H1 (cell line): ENCODE measurements around the gene SLC6A19. TPM values are rescaled to one million over a fixed set of nuclear protein-coding genes. Genes with fewer than 3 reads are reported as not detected.

Source experiments
- BACH1 ChIP-seq: IDR thresholded peaks from 2 replicates; pipeline ENCODE4 v1.6.1; 2012; ENCODE audit warnings: low read length, improper control_type of control experiment
- BRCA1 ChIP-seq: IDR thresholded peaks from 2 replicates; pipeline ENCODE4 v1.6.1; 2012; ENCODE audit warnings: low read depth, low read length, improper control_type of control experiment
- CREB1 ChIP-seq: IDR thresholded peaks from 2 replicates; pipeline ENCODE4 v1.6.1; 2012; ENCODE audit warnings: inconsistent platforms
- GTF2F1 ChIP-seq: IDR thresholded peaks from 2 replicates; pipeline ENCODE4 v1.6.1; 2012; ENCODE audit warnings: low read depth, low read length, improper control_type of control experiment, borderline replicate concordance
- RXRA ChIP-seq: IDR thresholded peaks from 2 replicates; pipeline ENCODE4 v1.6.1; 2011; ENCODE audit warnings: low read depth, mild to moderate bottlenecking, low read length, moderate library complexity; ENCODE audit not compliant: insufficient read depth
- SIRT6 ChIP-seq: IDR thresholded peaks from one replicate; pipeline ENCODE4 v1.7.1; 2012; ENCODE audit warnings: low read length, inconsistent platforms
- polyA plus RNA-seq, 7 experiments: library from polyadenylated mRNA; depleted of rRNA in 3 of 7; stranded (reverse) in 5 of 7; unstranded in 2 of 7; fragments of >200 nt in 5 of 7; fragments of 200-250 nt in 2 of 7; gene quantifications; 1 replicate in 5 of 7; 2 replicates in 1 of 7; 4 replicates in 1 of 7; pipeline versions ENCODE4 v1.2.1 to v1.2.3, GENCODE V29; 2011 to 2013; ENCODE audit warnings: missing spikeins in 2 of 7, mixed read lengths in 2 of 7
- total RNA-seq: library from RNA; stranded (reverse); fragmentation: NEBNext Ultra II Directional; extraction: Animal tissue kit (Norgen Biotek cat#: 25700); gene quantifications from 2 replicates; pipeline ENCODE4 v1.2.1, GENCODE V29; 2021
- TF ChIP-seq, protein P1 (sequence below): fragments of 300-600 bp; sonication (generic); IDR thresholded peaks from 2 replicates; pipeline ENCODE4 v1.7.1; 2012; ENCODE audit warnings: low read length, moderate library complexity, mild to moderate bottlenecking, inconsistent platforms; ENCODE audit not compliant: insufficient replicate concordance
- TF ChIP-seq, protein P2 (sequence below), 3 experiments: IDR thresholded peaks; 1 replicate in 2 of 3; 2 replicates in 1 of 3; pipeline versions ENCODE4 v1.5.1 to v1.6.1; 2011; ENCODE audit warnings: low read length in 3 of 3, mild to moderate bottlenecking in 3 of 3, inconsistent platforms in 2 of 3, low read depth in 1 of 3, moderate library complexity in 1 of 3; ENCODE audit not compliant: insufficient read depth in 1 of 3; ENCODE audit errors: control extremely low read depth in 1 of 3

The SLC6A19 gene
- total and polyA plus RNA-seq, 2 of the 8 experiments (the other 6 are each of a cell fraction or from before 2014, with no cell fraction given): 0.02 TPM; not detected in 1

DNA sequence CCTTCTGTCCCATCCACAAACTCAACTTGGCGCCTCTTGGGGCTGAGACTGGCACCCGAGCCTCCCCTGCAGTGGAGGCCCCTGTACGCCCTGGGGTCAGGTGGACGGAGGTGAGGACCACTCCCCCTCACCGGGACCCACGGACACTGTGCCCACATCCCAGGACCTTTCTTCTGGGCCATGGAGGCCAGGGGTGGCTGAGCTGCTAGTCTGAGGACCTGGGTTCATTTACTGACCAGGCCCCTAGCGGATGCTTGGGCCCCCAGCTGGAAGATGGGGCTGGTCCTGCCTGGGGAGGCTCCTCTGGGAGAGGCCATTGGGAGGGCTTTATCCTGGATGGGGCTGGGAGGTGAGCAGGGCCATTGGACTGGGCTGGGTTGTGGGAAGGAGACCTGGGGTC, 16.9 kb upstream of the SLC6A19 start (continued):
- TF ChIP-seq, protein P1, sequence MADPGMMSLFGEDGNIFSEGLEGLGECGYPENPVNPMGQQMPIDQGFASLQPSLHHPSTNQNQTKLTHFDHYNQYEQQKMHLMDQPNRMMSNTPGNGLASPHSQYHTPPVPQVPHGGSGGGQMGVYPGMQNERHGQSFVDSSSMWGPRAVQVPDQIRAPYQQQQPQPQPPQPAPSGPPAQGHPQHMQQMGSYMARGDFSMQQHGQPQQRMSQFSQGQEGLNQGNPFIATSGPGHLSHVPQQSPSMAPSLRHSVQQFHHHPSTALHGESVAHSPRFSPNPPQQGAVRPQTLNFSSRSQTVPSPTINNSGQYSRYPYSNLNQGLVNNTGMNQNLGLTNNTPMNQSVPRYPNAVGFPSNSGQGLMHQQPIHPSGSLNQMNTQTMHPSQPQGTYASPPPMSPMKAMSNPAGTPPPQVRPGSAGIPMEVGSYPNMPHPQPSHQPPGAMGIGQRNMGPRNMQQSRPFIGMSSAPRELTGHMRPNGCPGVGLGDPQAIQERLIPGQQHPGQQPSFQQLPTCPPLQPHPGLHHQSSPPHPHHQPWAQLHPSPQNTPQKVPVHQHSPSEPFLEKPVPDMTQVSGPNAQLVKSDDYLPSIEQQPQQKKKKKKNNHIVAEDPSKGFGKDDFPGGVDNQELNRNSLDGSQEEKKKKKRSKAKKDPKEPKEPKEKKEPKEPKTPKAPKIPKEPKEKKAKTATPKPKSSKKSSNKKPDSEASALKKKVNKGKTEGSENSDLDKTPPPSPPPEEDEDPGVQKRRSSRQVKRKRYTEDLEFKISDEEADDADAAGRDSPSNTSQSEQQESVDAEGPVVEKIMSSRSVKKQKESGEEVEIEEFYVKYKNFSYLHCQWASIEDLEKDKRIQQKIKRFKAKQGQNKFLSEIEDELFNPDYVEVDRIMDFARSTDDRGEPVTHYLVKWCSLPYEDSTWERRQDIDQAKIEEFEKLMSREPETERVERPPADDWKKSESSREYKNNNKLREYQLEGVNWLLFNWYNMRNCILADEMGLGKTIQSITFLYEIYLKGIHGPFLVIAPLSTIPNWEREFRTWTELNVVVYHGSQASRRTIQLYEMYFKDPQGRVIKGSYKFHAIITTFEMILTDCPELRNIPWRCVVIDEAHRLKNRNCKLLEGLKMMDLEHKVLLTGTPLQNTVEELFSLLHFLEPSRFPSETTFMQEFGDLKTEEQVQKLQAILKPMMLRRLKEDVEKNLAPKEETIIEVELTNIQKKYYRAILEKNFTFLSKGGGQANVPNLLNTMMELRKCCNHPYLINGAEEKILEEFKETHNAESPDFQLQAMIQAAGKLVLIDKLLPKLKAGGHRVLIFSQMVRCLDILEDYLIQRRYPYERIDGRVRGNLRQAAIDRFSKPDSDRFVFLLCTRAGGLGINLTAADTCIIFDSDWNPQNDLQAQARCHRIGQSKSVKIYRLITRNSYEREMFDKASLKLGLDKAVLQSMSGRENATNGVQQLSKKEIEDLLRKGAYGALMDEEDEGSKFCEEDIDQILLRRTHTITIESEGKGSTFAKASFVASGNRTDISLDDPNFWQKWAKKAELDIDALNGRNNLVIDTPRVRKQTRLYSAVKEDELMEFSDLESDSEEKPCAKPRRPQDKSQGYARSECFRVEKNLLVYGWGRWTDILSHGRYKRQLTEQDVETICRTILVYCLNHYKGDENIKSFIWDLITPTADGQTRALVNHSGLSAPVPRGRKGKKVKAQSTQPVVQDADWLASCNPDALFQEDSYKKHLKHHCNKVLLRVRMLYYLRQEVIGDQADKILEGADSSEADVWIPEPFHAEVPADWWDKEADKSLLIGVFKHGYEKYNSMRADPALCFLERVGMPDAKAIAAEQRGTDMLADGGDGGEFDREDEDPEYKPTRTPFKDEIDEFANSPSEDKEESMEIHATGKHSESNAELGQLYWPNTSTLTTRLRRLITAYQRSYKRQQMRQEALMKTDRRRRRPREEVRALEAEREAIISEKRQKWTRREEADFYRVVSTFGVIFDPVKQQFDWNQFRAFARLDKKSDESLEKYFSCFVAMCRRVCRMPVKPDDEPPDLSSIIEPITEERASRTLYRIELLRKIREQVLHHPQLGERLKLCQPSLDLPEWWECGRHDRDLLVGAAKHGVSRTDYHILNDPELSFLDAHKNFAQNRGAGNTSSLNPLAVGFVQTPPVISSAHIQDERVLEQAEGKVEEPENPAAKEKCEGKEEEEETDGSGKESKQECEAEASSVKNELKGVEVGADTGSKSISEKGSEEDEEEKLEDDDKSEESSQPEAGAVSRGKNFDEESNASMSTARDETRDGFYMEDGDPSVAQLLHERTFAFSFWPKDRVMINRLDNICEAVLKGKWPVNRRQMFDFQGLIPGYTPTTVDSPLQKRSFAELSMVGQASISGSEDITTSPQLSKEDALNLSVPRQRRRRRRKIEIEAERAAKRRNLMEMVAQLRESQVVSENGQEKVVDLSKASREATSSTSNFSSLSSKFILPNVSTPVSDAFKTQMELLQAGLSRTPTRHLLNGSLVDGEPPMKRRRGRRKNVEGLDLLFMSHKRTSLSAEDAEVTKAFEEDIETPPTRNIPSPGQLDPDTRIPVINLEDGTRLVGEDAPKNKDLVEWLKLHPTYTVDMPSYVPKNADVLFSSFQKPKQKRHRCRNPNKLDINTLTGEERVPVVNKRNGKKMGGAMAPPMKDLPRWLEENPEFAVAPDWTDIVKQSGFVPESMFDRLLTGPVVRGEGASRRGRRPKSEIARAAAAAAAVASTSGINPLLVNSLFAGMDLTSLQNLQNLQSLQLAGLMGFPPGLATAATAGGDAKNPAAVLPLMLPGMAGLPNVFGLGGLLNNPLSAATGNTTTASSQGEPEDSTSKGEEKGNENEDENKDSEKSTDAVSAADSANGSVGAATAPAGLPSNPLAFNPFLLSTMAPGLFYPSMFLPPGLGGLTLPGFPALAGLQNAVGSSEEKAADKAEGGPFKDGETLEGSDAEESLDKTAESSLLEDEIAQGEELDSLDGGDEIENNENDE: no peak
- TF ChIP-seq BACH1 (no peak), CREB1 (no peak), GTF2F1 (no peak), RXRA (no peak), BRCA1 (no peak), SIRT6 (no peak)
- TF ChIP-seq, protein P2, sequence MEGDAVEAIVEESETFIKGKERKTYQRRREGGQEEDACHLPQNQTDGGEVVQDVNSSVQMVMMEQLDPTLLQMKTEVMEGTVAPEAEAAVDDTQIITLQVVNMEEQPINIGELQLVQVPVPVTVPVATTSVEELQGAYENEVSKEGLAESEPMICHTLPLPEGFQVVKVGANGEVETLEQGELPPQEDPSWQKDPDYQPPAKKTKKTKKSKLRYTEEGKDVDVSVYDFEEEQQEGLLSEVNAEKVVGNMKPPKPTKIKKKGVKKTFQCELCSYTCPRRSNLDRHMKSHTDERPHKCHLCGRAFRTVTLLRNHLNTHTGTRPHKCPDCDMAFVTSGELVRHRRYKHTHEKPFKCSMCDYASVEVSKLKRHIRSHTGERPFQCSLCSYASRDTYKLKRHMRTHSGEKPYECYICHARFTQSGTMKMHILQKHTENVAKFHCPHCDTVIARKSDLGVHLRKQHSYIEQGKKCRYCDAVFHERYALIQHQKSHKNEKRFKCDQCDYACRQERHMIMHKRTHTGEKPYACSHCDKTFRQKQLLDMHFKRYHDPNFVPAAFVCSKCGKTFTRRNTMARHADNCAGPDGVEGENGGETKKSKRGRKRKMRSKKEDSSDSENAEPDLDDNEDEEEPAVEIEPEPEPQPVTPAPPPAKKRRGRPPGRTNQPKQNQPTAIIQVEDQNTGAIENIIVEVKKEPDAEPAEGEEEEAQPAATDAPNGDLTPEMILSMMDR (IDR thresholded peaks at IDR 0.05; ENCODE audit: control extremely low read depth in 1 of 3, insufficient read depth in 1 of 3, low read depth in 1 of 3, low read length in 3 of 3): no peak
